ENCODE measurements around the gene SLC2A6.

The SLC2A6 gene

DNA sequence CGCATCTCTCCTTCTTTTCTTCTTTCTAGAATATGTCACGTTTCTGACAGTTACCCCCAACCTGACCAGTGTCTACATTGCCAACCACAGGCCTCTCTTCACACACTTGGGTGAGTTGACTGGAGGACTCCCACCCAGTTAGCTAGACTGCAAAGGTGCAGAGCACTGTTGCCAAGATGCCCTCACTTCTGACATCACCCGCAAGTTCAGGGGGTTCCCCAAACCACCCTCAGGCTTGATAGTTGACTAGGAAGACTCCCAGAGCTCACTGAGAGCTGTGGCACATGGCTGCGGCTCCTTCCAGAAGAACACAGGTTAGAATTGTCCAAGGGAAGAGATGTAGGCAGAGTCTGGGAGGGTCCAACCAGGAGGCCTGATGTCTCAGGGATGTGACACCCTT, 39.6 kb downstream of the SLC2A6 start:
- TF ChIP-seq, protein P1, sequence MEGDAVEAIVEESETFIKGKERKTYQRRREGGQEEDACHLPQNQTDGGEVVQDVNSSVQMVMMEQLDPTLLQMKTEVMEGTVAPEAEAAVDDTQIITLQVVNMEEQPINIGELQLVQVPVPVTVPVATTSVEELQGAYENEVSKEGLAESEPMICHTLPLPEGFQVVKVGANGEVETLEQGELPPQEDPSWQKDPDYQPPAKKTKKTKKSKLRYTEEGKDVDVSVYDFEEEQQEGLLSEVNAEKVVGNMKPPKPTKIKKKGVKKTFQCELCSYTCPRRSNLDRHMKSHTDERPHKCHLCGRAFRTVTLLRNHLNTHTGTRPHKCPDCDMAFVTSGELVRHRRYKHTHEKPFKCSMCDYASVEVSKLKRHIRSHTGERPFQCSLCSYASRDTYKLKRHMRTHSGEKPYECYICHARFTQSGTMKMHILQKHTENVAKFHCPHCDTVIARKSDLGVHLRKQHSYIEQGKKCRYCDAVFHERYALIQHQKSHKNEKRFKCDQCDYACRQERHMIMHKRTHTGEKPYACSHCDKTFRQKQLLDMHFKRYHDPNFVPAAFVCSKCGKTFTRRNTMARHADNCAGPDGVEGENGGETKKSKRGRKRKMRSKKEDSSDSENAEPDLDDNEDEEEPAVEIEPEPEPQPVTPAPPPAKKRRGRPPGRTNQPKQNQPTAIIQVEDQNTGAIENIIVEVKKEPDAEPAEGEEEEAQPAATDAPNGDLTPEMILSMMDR (IDR thresholded peaks at IDR 0.05; ENCODE audit: low read depth, low read length, missing control alignments) = no peak
- no peak overlapping the region for H3K4me3 ChIP-seq (ENCODE audit: low read depth, low read length)
- in situ Hi-C loops (cut with HindIII; ENCODE audit: low sequenced_read_pairs) = no loop called here
- DNase-seq (ENCODE audit: low read depth) = no peak

DNA sequence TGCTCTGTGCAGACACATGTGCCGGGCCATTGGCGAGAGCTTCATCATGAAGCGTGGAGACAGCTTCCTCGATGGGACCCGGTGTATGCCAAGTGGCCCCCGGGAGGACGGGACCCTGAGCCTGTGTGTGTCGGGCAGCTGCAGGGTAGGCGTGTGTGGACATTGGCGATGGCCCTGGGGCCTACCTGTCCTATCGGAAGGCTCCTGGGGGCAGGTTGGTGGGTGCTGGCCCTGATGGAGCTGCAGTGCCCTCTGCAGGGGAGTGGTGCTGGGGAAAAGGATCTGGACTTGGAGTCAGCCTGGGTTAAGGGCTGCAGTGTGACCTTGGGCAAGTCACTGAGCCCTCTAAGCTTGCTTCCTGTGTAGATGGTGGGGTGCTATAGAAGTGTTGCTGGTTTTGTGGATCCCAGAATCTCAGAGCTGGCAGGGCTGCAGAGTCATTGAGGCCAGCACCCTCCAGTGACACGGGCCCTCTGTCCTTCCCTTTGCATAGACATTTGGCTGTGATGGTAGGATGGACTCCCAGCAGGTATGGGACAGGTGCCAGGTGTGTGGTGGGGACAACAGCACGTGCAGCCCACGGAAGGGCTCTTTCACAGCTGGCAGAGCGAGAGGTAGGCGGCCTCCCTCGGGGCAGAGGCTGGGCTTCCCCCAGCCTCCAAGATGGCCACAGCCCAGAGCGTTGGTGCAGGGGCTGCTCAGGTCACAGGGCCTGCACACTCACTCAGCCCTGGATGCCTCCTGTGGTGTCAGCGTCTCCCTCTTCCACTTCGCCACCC, 41.0 kb downstream of the SLC2A6 start:
- no peak overlapping the region for H3K4me3 ChIP-seq (ENCODE audit: low read depth, low read length)
- in situ Hi-C loops (cut with HindIII; ENCODE audit: low sequenced_read_pairs) = no loop called here
- DNase-seq (ENCODE audit: low read depth) = no peak
- TF ChIP-seq, protein P1 (IDR thresholded peaks at IDR 0.05; ENCODE audit: low read depth, low read length, missing control alignments) = no peak

DNA sequence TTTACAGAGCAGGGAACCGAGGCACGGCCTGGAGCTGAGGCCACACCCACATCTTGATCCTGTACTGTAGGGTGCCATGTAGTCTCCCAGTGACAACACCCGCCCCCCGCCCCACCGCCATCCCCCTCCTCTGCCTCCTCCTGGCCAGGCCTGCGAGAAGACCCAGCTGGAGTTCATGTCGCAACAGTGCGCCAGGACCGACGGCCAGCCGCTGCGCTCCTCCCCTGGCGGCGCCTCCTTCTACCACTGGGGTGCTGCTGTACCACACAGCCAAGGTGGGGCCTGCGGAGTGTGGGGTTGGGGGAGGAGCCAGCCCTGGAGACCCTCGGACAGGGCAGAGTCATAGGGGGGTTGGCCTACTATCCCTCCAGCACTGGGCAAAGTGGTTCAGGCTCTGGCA, 42.2 kb downstream of the SLC2A6 start:
- H3K4me3 ChIP-seq (ENCODE audit: low read depth, low read length) = no peak overlapping the region
- in situ Hi-C loops (cut with HindIII; ENCODE audit: low sequenced_read_pairs) = no loop called here

DNA sequence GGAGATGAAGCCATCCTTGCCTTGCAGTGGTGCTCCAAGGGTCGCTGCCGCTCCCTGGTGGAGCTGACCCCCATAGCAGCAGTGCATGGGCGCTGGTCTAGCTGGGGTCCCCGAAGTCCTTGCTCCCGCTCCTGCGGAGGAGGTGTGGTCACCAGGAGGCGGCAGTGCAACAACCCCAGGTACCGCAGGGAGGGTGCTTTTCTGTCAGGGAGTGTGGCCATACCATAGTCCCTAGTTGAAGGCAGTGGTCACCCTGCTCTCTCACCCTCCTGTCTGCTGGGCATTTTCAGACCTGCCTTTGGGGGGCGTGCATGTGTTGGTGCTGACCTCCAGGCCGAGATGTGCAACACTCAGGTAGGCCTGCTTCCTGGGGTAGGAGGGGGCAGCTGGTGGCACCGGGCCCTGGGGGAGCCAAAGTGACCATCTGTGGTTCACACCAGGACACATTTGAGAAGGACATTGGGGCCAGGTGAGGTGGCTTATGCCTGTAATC, 45.5 kb downstream of the SLC2A6 start:
- TF ChIP-seq, protein P1 (IDR thresholded peaks at IDR 0.05; ENCODE audit: low read depth, low read length, missing control alignments) = no peak
- in situ Hi-C loops (cut with HindIII; ENCODE audit: low sequenced_read_pairs) = no loop called here
- no peak overlapping the region for H3K4me3 ChIP-seq (ENCODE audit: low read depth, low read length)
- DNase-seq (ENCODE audit: low read depth) = no peak

More for the DNA sequence above, 42.2 kb downstream of the SLC2A6 start:
- TF ChIP-seq, protein P1 (IDR thresholded peaks at IDR 0.05; ENCODE audit: low read depth, low read length, missing control alignments) = no peak
- DNase-seq (ENCODE audit: low read depth) = no peak

DNA sequence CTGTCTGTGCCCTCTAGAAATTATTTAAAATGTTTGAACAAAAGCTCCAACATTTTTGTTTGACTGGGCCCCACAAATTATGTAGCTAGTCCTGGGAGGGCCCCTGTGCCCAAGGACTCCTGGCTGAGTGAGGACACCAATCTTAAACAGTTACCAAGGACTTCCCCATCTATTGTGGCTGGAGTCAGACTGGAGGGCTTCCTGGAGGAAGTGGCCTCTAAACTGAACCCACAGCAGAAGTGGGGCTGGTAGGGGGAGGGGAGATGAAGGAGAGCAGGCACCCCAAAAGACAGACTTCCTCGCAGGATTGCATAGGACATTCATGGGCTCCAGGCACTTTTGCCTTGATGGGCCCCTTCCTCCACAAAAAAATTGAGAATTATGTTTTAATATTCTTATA, 48.7 kb downstream of the SLC2A6 start:
- H3K4me3 ChIP-seq (ENCODE audit: low read depth, low read length) = no peak overlapping the region
- in situ Hi-C loops (cut with HindIII; ENCODE audit: low sequenced_read_pairs) = no loop called here
- TF ChIP-seq, protein P1 (IDR thresholded peaks at IDR 0.05; ENCODE audit: low read depth, low read length, missing control alignments) = no peak
- DNase-seq (ENCODE audit: low read depth) = no peak

DNA sequence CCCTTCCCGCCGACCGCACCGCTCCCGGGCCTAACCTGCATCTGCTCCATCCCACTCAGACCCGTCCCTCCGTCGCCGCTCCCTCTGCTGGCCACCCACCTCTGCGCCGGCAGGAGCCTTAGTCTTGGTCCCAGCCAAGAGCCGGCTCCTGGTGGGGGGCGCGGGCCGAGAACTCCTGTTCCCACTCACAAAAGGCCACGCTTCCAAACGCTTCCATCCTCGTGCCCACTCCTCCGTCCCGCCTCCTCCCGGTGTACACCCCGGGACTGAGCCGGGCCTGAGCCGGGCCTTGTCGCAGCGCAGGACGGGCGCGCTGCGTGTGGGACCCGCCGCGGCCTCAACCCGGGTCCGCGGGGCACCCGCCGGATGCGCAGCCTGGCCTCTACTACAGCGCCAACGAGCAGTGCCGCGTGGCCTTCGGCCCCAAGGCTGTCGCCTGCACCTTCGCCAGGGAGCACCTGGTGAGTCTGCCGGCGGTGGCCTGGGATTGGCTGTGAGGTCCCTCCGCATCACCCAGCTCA, 49.2 kb downstream of the SLC2A6 start:
- no peak for DNase-seq (ENCODE audit: low read depth)
- in situ Hi-C loops (cut with HindIII; ENCODE audit: low sequenced_read_pairs) = no loop called here
- H3K4me3 ChIP-seq (ENCODE audit: low read depth, low read length) = no peak overlapping the region
- TF ChIP-seq, protein P1 (IDR thresholded peaks at IDR 0.05; ENCODE audit: low read depth, low read length, missing control alignments) = peak; percentile 56

Measured in astrocyte of the cerebellum (primary cell).